GM12891 (cell line): Measurements from ENCODE around the gene RNF220.

Experiments used
- POLR2A ChIP-seq: IDR thresholded peaks from 2 replicates; pipeline ENCODE4 v1.6.1; 2011; ENCODE audit warnings: low read depth, low read length, control low read depth
- SPI1 ChIP-seq: IDR thresholded peaks from 2 replicates; pipeline ENCODE4 v1.6.1; 2011; ENCODE audit warnings: low read depth, low read length, control low read depth

- TF ChIP-seq POLR2A, result no peak
- TF ChIP-seq SPI1, result no peak
Observed at GRCh38 chr1:44436401-44437106, 31.5 kb downstream of the RNF220 start.
